ENCODE results near the gene NAT16. TPM values are rescaled to one million over a fixed set of nuclear protein-coding genes. Genes with fewer than 3 reads are reported as not detected.
A peak's percentile ranks its signal among the peaks of the same experiment; 100 is the strongest.

Gene NAT16
- total and polyA plus RNA-seq, 2 of the 13 experiments (the other 11 are each of a cell fraction or from before 2014, with no cell fraction given), result 0.04 TPM; not detected in 1

DNA sequence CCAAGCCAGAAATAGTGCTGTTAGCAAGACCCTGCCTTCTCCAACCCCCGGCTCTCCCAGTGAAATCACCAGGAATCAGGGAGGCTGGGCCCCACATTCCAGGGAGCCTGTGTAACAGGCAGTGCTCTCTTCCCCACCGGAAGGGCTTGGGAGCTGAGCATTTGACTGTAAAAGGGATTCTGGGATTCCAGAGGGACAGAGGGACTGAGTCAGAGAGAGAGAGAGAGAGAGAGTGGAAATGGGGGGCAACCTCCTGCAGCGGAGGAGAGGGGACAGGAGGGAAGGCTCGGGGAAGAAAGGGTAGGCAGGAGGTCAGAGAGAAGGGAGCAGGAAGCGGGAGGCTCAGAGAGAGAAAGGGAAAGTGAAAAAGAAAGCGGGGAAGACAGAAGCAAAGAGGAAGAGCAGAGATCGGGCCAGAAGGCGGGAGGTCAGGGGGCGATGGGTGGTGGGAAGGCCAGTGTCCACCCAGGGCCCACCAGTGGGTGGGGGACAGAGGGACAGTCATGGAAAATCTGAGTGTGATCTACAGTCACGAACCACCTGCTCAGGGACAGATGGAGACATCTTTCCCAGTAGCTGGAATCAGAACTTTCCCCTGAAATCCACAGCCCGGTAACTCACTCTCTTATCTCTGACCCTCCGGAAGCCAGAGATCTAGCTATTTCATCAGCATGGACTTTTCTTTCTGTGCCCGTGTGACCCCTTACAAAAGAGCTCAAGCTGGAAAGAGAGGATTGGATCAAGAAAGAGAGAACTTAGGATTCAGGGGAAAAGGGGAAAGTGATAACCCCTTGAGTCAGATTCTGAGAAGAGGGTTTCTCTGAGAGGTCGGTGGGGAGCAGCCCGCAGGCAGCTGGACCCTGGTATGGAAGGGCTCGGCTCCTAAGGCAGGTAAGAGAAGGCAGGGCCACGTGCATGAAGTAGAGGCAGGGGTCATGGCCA is 57.8 kb downstream of the NAT16 start (continued):
- TF ChIP-seq, protein P1, sequence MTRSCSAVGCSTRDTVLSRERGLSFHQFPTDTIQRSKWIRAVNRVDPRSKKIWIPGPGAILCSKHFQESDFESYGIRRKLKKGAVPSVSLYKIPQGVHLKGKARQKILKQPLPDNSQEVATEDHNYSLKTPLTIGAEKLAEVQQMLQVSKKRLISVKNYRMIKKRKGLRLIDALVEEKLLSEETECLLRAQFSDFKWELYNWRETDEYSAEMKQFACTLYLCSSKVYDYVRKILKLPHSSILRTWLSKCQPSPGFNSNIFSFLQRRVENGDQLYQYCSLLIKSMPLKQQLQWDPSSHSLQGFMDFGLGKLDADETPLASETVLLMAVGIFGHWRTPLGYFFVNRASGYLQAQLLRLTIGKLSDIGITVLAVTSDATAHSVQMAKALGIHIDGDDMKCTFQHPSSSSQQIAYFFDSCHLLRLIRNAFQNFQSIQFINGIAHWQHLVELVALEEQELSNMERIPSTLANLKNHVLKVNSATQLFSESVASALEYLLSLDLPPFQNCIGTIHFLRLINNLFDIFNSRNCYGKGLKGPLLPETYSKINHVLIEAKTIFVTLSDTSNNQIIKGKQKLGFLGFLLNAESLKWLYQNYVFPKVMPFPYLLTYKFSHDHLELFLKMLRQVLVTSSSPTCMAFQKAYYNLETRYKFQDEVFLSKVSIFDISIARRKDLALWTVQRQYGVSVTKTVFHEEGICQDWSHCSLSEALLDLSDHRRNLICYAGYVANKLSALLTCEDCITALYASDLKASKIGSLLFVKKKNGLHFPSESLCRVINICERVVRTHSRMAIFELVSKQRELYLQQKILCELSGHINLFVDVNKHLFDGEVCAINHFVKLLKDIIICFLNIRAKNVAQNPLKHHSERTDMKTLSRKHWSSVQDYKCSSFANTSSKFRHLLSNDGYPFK (CRISPR knock-in tag; IDR thresholded peaks at IDR 0.05; ENCODE audit: borderline replicate concordance), result no peak
- peak; percentile 57; the same call in 1 of the 2 replicates for TF ChIP-seq HNF4G (IDR thresholded peaks at IDR 0.05; ENCODE audit: borderline replicate concordance, low read depth, low read length)
- no peak for TF ChIP-seq HNF4G (CRISPR knock-in tag; IDR thresholded peaks at IDR 0.05; ENCODE audit: borderline replicate concordance, low read depth)
- TF ChIP-seq, protein P2, sequence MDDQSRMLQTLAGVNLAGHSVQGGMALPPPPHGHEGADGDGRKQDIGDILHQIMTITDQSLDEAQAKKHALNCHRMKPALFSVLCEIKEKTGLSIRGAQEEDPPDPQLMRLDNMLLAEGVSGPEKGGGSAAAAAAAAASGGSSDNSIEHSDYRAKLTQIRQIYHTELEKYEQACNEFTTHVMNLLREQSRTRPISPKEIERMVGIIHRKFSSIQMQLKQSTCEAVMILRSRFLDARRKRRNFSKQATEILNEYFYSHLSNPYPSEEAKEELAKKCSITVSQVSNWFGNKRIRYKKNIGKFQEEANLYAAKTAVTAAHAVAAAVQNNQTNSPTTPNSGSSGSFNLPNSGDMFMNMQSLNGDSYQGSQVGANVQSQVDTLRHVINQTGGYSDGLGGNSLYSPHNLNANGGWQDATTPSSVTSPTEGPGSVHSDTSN (CRISPR knock-in tag; IDR thresholded peaks at IDR 0.05; ENCODE audit: borderline replicate concordance), result no peak
- no peak for TF ChIP-seq CBFB (CRISPR knock-in tag; IDR thresholded peaks at IDR 0.05)
- TF ChIP-seq KLF13 (CRISPR knock-in tag; IDR thresholded peaks at IDR 0.05), result no peak
- TF ChIP-seq CEBPG (CRISPR knock-in tag; IDR thresholded peaks at IDR 0.05), result peak; percentile 88
- TF ChIP-seq ZFX (CRISPR knock-in tag; IDR thresholded peaks at IDR 0.05; ENCODE audit: low read depth), result peak; percentile 56
- TF ChIP-seq MYC (CRISPR knock-in tag; IDR thresholded peaks at IDR 0.05; ENCODE audit: borderline replicate concordance), result no peak; the same call in 1 of the 2 replicates
- no peak for TF ChIP-seq ZNF274 (CRISPR knock-in tag; IDR thresholded peaks at IDR 0.05)
- TF ChIP-seq ZNF724P (CRISPR knock-in tag; IDR thresholded peaks at IDR 0.05; ENCODE audit: borderline replicate concordance), result 0 out of 2 replicates have a peak, but pooled peaks have one; percentile 12
- TF ChIP-seq, protein P3, sequence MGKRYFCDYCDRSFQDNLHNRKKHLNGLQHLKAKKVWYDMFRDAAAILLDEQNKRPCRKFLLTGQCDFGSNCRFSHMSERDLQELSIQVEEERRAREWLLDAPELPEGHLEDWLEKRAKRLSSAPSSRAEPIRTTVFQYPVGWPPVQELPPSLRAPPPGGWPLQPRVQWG (CRISPR knock-in tag; IDR thresholded peaks at IDR 0.05; ENCODE audit: borderline replicate concordance, low read depth), result no peak
- peak; percentile 78 for TF ChIP-seq ZNF746 (CRISPR knock-in tag; IDR thresholded peaks at IDR 0.05)
- TF ChIP-seq TEAD3 (CRISPR knock-in tag; optimal IDR thresholded peaks at IDR 0.05; ENCODE audit: borderline replicate concordance), result peak; percentile 99
- TF ChIP-seq, protein P4, sequence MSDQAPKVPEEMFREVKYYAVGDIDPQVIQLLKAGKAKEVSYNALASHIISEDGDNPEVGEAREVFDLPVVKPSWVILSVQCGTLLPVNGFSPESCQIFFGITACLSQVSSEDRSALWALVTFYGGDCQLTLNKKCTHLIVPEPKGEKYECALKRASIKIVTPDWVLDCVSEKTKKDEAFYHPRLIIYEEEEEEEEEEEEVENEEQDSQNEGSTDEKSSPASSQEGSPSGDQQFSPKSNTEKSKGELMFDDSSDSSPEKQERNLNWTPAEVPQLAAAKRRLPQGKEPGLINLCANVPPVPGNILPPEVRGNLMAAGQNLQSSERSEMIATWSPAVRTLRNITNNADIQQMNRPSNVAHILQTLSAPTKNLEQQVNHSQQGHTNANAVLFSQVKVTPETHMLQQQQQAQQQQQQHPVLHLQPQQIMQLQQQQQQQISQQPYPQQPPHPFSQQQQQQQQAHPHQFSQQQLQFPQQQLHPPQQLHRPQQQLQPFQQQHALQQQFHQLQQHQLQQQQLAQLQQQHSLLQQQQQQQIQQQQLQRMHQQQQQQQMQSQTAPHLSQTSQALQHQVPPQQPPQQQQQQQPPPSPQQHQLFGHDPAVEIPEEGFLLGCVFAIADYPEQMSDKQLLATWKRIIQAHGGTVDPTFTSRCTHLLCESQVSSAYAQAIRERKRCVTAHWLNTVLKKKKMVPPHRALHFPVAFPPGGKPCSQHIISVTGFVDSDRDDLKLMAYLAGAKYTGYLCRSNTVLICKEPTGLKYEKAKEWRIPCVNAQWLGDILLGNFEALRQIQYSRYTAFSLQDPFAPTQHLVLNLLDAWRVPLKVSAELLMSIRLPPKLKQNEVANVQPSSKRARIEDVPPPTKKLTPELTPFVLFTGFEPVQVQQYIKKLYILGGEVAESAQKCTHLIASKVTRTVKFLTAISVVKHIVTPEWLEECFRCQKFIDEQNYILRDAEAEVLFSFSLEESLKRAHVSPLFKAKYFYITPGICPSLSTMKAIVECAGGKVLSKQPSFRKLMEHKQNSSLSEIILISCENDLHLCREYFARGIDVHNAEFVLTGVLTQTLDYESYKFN (CRISPR knock-in tag; conservative IDR thresholded peaks at IDR 0.05), result peak; percentile 79
- TF ChIP-seq, protein P5, sequence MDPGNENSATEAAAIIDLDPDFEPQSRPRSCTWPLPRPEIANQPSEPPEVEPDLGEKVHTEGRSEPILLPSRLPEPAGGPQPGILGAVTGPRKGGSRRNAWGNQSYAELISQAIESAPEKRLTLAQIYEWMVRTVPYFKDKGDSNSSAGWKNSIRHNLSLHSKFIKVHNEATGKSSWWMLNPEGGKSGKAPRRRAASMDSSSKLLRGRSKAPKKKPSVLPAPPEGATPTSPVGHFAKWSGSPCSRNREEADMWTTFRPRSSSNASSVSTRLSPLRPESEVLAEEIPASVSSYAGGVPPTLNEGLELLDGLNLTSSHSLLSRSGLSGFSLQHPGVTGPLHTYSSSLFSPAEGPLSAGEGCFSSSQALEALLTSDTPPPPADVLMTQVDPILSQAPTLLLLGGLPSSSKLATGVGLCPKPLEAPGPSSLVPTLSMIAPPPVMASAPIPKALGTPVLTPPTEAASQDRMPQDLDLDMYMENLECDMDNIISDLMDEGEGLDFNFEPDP (CRISPR knock-in tag; conservative IDR thresholded peaks at IDR 0.05), result no peak
- TF ChIP-seq KLF6 (CRISPR knock-in tag; IDR thresholded peaks at IDR 0.05), result no peak
- 0 out of 2 replicates have a peak, but pooled peaks have one; percentile 28 for TF ChIP-seq ZNF317 (CRISPR knock-in tag; IDR thresholded peaks at IDR 0.05)
